Heart left ventricle (tissue), 13 donors: ENCODE measurements around the gene PCCA.

ENCODE experiments used
- POLR2A ChIP-seq, 2 donors: fragments of 450-650 bp; IDR thresholded peaks; one replicate each; pipeline ENCODE4 v1.6.1; 2017; ENCODE audit warnings: antibody characterized with exemption in 2 of 2, mild to moderate bottlenecking in 2 of 2, moderate library complexity in 2 of 2
- TF ChIP-seq, protein P1 (sequence below), 12 donors: fragments of 200-600 bp; sonication (generic) in 4 of 12; IDR thresholded peaks; one replicate each; pipeline versions ENCODE4 v1.5.0 to v1.8.0; 2018 to 2022; ENCODE audit warnings: antibody characterized with exemption in 12 of 12, mild to moderate bottlenecking in 5 of 12
- donor health status: ischemic (EF 13 %, LVEDD 7.1; RV severe dilation, severe dysfunction).
- donor health status: DM: no; HTN: yes; CAD: no.
- donor health status: DM: no; HTN: no; CAD: no.
- donor health status: ischemic (EF 25% LVEDD 6.9; RV normal size, moderate dysfunction).
- donor health status: ischemic (EF 25% LVEDD 5.7; RV mildly dilated, moderate dysfunction).
- donor health status: ischemic (EF 35%, LVEDD 5.7; RV mildly dilated, moderate dysfunction).
- donor health status: nonischemic (EF 11% LVEDD 7.7; RV severe dilation, severe dysfunction).
- donor health status: DM: yes; HTN: yes; CAD: no.
- donor health status: PGD.
- donor health status: ischemic (EF 29% LVEDD 5.4; RV normal size, mild dysfunction).
- donor health status: nonischemic (EF 23%, LVEDD 6.1; RV moderate dilation, normal function).

DNA sequence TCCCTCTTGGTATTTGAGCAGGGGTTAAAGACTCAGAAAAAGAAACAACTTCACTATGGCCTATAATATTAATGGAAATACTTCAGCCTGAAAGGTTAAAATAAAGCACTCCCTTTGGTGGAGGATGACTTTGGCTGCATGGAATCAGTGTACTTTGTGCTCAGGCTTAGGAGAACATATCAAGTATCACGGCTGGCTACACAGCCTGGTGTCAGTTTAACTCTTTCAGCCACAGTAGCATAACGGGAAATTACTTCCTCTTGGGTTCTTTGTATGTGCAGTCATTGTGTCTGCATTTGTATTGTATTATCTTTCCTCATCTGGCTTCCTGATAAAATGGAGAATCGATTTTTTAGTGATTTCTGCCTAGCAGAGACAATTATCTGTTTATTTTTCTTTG, 260.7 kb downstream of the PCCA start:
- TF ChIP-seq POLR2A (IDR thresholded peaks at IDR 0.05): no peak
- TF ChIP-seq, protein P1, sequence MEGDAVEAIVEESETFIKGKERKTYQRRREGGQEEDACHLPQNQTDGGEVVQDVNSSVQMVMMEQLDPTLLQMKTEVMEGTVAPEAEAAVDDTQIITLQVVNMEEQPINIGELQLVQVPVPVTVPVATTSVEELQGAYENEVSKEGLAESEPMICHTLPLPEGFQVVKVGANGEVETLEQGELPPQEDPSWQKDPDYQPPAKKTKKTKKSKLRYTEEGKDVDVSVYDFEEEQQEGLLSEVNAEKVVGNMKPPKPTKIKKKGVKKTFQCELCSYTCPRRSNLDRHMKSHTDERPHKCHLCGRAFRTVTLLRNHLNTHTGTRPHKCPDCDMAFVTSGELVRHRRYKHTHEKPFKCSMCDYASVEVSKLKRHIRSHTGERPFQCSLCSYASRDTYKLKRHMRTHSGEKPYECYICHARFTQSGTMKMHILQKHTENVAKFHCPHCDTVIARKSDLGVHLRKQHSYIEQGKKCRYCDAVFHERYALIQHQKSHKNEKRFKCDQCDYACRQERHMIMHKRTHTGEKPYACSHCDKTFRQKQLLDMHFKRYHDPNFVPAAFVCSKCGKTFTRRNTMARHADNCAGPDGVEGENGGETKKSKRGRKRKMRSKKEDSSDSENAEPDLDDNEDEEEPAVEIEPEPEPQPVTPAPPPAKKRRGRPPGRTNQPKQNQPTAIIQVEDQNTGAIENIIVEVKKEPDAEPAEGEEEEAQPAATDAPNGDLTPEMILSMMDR (IDR thresholded peaks at IDR 0.05): no peak
